Measurements from ENCODE around the gene IFNGR2. TPM values are rescaled to one million over a fixed set of nuclear protein-coding genes. Genes with fewer than 3 reads are reported as not detected.

Gene IFNGR2
- total RNA-seq, 2 donors from 2014 or later = 47.3 TPM

DNA sequence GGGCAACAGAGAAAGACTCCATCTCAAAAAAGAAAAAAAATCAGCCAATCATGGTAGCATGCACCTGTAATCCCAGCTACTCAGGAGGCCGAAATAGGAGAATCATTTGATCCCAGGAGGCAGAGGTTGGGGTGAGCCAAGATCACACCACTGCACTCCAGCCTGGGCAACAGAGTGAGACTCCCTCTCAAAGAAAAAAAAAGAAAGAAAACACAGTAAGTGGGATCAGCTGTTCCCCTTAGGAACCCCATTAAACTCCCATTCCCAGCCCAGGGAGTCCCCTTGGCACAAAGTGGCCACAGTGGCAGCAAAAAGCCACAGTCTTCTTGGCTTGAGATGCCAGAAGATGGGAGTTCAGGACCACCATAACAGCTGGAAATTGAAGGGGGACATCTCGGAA, 67.5 kb downstream of the IFNGR2 start:
- DNase-seq (no peak), ATAC-seq (no peak)
- intact Hi-C loops (cut with DNase I) = no loop called here

DNA sequence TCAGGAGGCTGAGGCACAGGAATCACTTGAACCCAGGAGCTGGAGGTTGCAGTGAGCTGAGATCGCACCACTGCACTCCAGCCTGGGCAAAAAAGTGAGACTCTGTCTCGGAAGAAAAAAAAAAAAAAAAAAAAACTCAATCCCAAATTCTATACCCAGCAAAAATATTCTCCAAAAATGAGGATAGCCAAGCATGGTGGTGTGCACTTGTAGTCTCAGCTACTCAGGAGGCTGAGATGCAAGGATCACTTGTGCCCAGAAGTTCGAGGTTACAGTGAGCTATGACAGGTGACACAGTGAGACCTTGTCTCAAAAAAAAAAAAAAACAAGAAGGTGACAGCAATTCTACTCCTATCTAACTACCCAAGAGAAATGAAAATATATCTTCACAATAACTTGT, 70.1 kb downstream of the IFNGR2 start:
- DNase-seq (no peak), ATAC-seq (no peak)
- intact Hi-C loops (cut with DNase I) = no loop called here

DNA sequence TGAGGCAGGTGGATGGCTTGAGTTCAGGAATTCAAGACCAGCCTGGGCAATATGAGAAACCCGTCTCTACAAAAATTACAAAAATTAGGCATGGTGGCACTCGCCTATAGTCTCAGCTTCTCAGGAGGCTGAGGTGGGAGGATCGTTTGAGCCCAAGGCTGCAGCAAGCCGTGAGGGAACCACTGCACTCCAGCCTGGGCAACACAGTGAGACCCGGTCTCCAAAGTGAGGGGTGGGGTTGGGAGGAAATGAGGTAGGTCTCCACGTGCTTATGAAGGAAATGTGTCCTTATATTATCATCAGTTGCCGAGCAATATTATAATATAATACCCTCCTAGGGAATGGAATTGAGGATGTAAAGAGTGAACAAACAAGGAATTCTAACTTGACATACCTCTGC, 73.9 kb downstream of the IFNGR2 start:
- intact Hi-C loops (cut with DNase I) = loop anchor here in 1 of 2 donors (5.0 kb wide), 1 partner anchor 65 kb away; the partner anchor contains the start of genes GART and SON
- ATAC-seq (no peak), DNase-seq (no peak)

DNA sequence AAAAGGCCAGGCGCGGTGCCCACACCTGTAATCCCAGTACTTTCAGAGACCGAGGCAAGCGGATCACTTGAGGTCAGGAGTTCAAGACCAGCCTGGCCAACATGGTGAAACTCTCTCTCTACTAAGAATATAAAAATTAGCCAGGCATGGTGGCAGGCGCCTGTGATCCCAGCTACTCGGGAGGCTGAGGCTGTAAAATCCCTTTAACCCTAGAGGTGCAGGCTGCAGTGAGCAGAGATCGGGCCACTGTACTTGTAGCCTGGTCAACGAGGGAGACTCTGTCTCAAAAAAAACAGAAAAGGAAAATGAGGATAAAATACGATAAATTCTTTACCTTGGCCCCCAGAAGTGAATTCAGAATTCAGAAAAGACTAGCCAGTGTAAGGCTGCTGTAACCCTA, 75.0 kb downstream of the IFNGR2 start:
- DNase-seq (no peak), ATAC-seq (no peak)
- intact Hi-C loops (cut with DNase I) = loop anchor here in 1 of 2 donors (5.0 kb wide), 1 partner anchor 64 kb away; the partner anchor contains the start of genes GART and SON

DNA sequence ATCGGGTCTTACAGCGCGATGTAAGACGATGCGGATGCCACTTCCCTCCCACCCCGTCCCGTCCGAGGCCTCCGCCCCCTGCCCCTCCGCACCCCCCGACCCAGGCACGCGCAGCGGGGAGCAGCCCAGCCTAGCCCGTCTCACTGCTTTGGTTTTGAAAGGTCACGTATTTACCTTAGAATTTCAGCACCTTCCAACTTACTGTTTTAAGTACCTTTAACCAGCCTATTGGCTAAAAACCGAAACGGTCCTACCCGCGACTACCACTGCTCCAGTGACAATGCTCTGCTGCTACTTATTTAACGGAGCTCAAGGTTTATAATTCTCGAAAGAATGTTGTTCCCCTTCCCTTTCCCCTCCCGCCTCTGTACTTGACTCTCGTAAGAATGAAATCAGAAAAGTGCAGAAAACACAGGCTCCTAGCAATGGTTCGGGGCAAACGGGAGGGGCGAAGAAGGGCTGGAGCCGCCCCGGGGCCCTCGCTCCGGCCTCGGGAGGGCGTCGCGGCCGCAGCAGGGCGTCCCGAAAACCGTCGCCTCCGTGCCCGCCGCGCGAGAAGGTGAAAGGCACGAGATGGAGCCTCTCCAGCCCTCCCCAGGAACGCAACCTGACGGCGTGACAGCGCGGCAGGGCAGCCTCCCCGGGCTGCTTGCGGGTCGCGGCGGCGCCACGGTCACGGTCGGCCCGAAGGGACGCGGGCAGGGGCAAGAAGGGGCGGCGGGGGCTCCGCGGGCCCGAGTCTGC, 75.9 kb downstream of the IFNGR2 start:
- DNase-seq (peak; percentile 31), ATAC-seq (peak; percentile 18 to 39)
- intact Hi-C loops (cut with DNase I) = loop anchor here in 1 of 2 donors (5.0 kb wide), 1 partner anchor 63 kb away; the partner anchor contains the start of genes GART and SON

DNA sequence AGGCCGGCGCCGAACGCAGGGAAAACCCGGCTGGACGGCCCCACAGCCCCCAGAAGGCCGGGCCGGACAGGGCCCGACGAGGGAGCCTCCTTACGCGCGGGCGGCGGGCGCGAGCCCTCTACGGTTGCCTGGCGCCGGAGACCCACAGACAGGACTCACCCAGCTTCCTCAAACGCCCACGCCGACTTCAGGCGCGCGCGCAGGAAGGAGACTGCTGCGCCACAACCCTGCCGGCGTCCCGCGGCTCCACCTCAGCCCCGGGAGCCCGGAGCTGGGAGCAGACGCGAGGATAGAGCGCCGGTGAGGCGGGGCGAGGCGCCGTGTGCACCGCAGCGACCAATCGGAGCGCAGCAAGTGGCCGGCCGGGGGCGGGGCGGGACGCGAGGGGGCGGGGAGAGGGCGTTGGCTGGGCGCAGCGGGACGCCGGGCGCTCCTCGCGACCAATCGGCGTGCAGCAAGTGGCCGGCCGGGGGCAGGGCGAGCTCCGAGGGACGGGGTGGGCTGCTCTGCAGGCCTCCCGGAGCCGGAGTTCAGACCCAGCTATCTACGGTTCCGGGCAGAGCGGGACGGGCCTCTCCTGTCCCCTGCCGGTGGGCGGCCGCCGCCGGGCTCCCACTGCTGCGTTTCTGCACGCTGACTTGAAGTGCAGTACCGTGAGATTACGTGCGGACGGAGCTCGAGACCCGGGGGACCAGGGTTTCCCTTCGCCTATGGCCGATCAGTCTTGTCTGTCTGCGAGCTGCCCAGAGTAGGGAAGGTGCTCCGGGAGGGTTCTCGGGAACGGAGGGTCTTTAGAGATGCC, 76.7 kb downstream of the IFNGR2 start, which contains the start of gene TMEM50B:
TSS of gene TMEM50B (minus strand) at position 296 of the 802 bp plus-strand sequence. CDS start 11,089 bp downstream, outside the sequence.
- peak; percentile 97 to 98 for ATAC-seq
- intact Hi-C loops (cut with DNase I) = loop anchor here in 1 of 2 donors (5.0 kb wide), 1 partner anchor 62 kb away; the partner anchor contains the start of genes GART and SON

DNA sequence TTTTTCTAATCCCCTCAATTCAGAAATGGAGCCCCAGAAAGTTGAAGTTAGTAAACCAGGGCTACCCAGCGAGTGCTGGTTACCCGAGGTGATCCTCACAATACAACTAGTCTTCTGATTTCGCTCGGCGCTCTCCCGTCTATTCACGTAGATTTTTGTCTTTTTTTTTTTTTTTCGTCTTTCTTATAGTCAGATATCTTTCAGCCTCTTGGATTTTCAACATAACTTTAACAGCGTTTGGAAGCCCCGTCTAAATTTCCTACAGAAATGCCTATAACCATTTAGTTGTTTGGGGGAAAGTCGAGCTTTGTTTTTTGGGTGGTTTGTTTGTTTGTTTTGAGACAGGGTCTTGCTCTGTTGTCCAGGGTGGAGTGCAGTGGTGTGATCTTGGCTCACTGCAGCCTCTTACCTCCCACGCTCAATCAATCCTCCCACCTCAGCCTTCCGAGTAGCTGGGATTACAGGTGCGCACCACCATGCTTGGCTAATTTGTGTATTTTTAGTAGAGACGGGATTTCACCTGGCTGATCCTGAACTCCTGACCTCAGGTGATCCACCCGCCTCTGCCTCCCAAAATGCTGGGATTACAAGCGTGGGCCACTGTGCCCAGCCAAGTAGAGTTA, 77.4 kb downstream of the IFNGR2 start:
- ATAC-seq (no peak), DNase-seq (no peak)
- intact Hi-C loops (cut with DNase I) = no loop called here

More for the DNA sequence above, 76.7 kb downstream of the IFNGR2 start, which contains the start of gene TMEM50B:
- DNase-seq = peak; percentile 96

DNA sequence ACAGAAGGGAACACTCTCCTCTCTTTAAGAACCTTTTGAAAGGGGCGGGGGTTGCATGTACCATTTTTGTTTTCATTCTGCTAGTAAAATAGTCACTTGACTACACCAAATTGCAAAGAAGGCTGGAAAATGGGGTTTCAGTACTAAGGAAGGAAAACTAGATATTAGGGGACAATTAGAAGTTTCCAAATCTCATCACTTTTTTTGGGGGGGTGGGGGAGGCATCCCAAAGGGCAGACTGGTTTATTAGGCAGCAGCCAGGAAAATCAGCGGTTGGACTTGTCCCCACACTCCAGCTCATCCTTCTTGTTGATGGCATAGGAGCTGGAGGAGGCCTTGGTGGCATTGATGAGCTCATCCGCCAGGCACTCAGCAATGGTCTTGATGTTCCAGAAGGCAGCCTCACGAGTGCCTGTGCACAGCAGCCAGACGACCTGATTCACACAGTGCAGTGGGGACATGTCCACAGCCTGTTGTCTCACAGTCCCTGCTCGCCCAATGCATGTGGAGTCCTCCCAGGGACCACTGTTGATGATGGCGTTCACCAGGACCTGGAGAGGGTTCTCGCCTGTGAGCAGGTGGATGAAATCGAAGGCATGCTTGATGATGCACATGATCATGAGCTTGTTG, 78.2 kb downstream of the IFNGR2 start:
- intact Hi-C loops (cut with DNase I) = no loop called here
- ATAC-seq (no peak), DNase-seq (no peak)

Other genes starting within 250 kb of the IFNGR2 start
- 10 to 100 TPM; 14.6 to 26.8 TPM for gene IFNAR2, start 173.5 kb upstream of the IFNGR2 start, total RNA-seq
- 10 to 100 TPM; 14.9 to 16.7 TPM for gene IL10RB, start 137.0 kb upstream of the IFNGR2 start, total RNA-seq
- 10 to 100 TPM; 30.7 to 33.1 TPM for gene IFNAR1, start 78.4 kb upstream of the IFNGR2 start, total RNA-seq
- gene TMEM50B, start 76.6 kb downstream of the IFNGR2 start, total RNA-seq = 10 to 100 TPM; 33.1 to 39.7 TPM
- gene DNAJC28, start 88.3 kb downstream of the IFNGR2 start, total RNA-seq = 1 to 10 TPM; 5.4 to 5.5 TPM
- 10 to 100 TPM; 30.6 to 48.8 TPM for gene GART, start 138.7 kb downstream of the IFNGR2 start, total RNA-seq
- 100 to 1,000 TPM; 152 to 189 TPM for gene SON, start 139.6 kb downstream of the IFNGR2 start, total RNA-seq
- 1 to 10 TPM; 4.9 to 5.7 TPM for gene DONSON, start 185.3 kb downstream of the IFNGR2 start, total RNA-seq
- gene CRYZL1, start 238.3 kb downstream of the IFNGR2 start, total RNA-seq = 10 to 100 TPM; 21.6 to 30.6 TPM
- 10 to 100 TPM; 59.2 to 75.3 TPM for gene ITSN1, start 239.1 kb downstream of the IFNGR2 start, total RNA-seq

All from left cardiac atrium (tissue), 4 donors.